K562 (cell line): ENCODE measurements around the gene VWA7. TPM values are rescaled to one million over a fixed set of nuclear protein-coding genes. Genes with fewer than 3 reads are reported as not detected.
A peak's percentile ranks its signal among the peaks of the same experiment; 100 is the strongest.

Experiments
- ATAC-seq: fragments of 200-7000 bp; cut with Tn5 transposase; 3 replicates; pipeline ENCODE4 v1.9.1; 2020; ENCODE audit warnings: moderate library complexity
- BruUV-seq: library from RNA; stranded (reverse); fragments of 400-500 nt; replicated peaks from 2 replicates; lab custom pipeline; 2021; lab: Mats Ljungman, UMichigan
- CTCF ChIA-PET: fragments of 300-600 bp; formaldehyde crosslinking; extraction: SDS; loops from one replicate; lab custom pipeline; 2021; ENCODE audit warnings: low intra/inter-chr PET ratio; lab: Yijun Ruan, JAX
- POLR2A ChIA-PET: fragments of 300-600, 350-650 bp; sonication (Branson Sonifier 250); formaldehyde crosslinking; extraction: SDS; loops from one replicate; lab custom pipeline; 2021; ENCODE audit warnings: antibody characterized with exemption, inconsistent platforms; lab: Yijun Ruan, JAX
- DNase-seq, 4 experiments: peaks; one replicate each; pipeline versions ENCODE4 v3.0.0 to v3.0.0-alpha.2; 2011 to 2018; ENCODE audit warnings: low spot score in 3 of 4, mixed read lengths in 3 of 4; ENCODE audit errors: extremely low read depth in 1 of 4
- FAIRE-seq: peaks from 2 replicates; lab custom pipeline; 2011; peaks lifted over from hg19 to GRCh38; lab: Jason Lieb, UNC
- H2AFZ ChIP-seq: 2 replicates; pipeline ENCODE4 v1.6.0; 2011; ENCODE audit warnings: low read depth, low read length, control low read depth, inconsistent platforms
- H3K27ac ChIP-seq: fragments of 200-600 bp; 3 replicates; pipeline ENCODE4 v1.8.0; 2011; ENCODE audit warnings: low read depth, mild to moderate bottlenecking, control low read depth, inconsistent platforms, low read length, moderate library complexity, mixed read lengths; ENCODE audit errors: extremely low read depth
- H3K27me3 ChIP-seq, 2 experiments: fragments of 300-600 bp in 1 of 2; 2 replicates in 1 of 2; 3 replicates in 1 of 2; pipeline versions ENCODE4 v1.6.0 to v1.8.0; 2011; ENCODE audit warnings: inconsistent platforms in 2 of 2, low read length in 2 of 2, mild to moderate bottlenecking in 1 of 2, mixed read lengths in 1 of 2, moderate library complexity in 1 of 2; ENCODE audit not compliant: control insufficient read depth in 2 of 2, insufficient read depth in 2 of 2
- H3K36me3 ChIP-seq: fragments of 300-600 bp; 3 replicates; pipeline ENCODE4 v1.8.0; 2011; ENCODE audit warnings: mild to moderate bottlenecking, low read length, inconsistent platforms; ENCODE audit not compliant: control insufficient read depth, insufficient read depth
- H3K4me1 ChIP-seq, 2 experiments: fragments of 200-600 bp in 1 of 2; replicated peaks in 1 of 2; 2 replicates in 1 of 2; 3 replicates in 1 of 2; pipeline versions ENCODE4 v1.5.1 to v1.8.0; 2011; ENCODE audit warnings: inconsistent platforms in 2 of 2, low read length in 2 of 2, mild to moderate bottlenecking in 1 of 2, mixed read lengths in 1 of 2, moderate library complexity in 1 of 2; ENCODE audit not compliant: control insufficient read depth in 2 of 2, insufficient read depth in 2 of 2
- H3K4me2 ChIP-seq: 2 replicates; pipeline ENCODE4 v1.6.1; 2011; ENCODE audit warnings: low read length, control low read depth, inconsistent platforms, mixed read lengths; ENCODE audit not compliant: insufficient read depth
- H3K4me3 ChIP-seq: fragments of 200-600 bp; sonication (generic), shearing (Covaris generic); 2 replicates; pipeline ENCODE4 v1.5.1; 2016; ENCODE audit warnings: control low read depth, inconsistent platforms
- H3K79me2 ChIP-seq: fragments of 200-600 bp; 3 replicates; pipeline ENCODE4 v1.8.0; 2011; ENCODE audit warnings: low read length, inconsistent platforms; ENCODE audit not compliant: control insufficient read depth, insufficient read depth
- H3K9ac ChIP-seq, 2 experiments: 2 replicates each; pipeline versions ENCODE4 v1.6.0 to v1.6.1; 2011; ENCODE audit warnings: low read depth in 2 of 2, low read length in 2 of 2, control low read depth in 1 of 2, inconsistent platforms in 1 of 2, mild to moderate bottlenecking in 1 of 2, mixed read lengths in 1 of 2; ENCODE audit not compliant: insufficient read depth in 1 of 2
- H3K9me1 ChIP-seq: one replicate; pipeline ENCODE4 v1.6.0; 2011; ENCODE audit warnings: inconsistent platforms, mild to moderate bottlenecking, low read length, moderate library complexity; ENCODE audit not compliant: control insufficient read depth, insufficient read depth
- H3K9me3 ChIP-seq: replicated peaks from 2 replicates; pipeline ENCODE4 v1.5.1; 2011; ENCODE audit warnings: low read depth, low read length, inconsistent platforms; ENCODE audit not compliant: control insufficient read depth, insufficient read depth
- H4K20me1 ChIP-seq: replicated peaks from 2 replicates; pipeline ENCODE4 v1.6.1; 2011; ENCODE audit warnings: low read length, inconsistent platforms, mixed read lengths; ENCODE audit not compliant: control insufficient read depth, insufficient read depth
- ARID2 ChIP-seq: fragments of 450-650 bp; IDR thresholded peaks from 2 replicates; pipeline ENCODE4 v1.6.1; 2017; ENCODE audit warnings: antibody characterized with exemption, mild to moderate bottlenecking
- ATF4 ChIP-seq: fragments of 450-650 bp; formaldehyde crosslinking; IDR thresholded peaks from 2 replicates; pipeline ENCODE4 v1.4.0; 2022; ENCODE audit warnings: mild to moderate bottlenecking, moderate library complexity
- CC2D1A ChIP-seq: fragments of 450-650 bp; IDR thresholded peaks from 2 replicates; pipeline ENCODE4 v1.6.1; 2017; ENCODE audit warnings: mild to moderate bottlenecking
- EHMT2 ChIP-seq: fragments of 450-650 bp; IDR thresholded peaks from 2 replicates; pipeline ENCODE4 v1.6.1; 2018; ENCODE audit warnings: antibody characterized with exemption
- SPI1 ChIP-seq: IDR thresholded peaks from 2 replicates; pipeline ENCODE4 v1.6.1; 2011; ENCODE audit warnings: low read depth, low read length, control low read depth, borderline replicate concordance
- TOE1 ChIP-seq, 2 experiments: fragments of 450-650 bp in 1 of 2; sonication (generic) in 1 of 2; formaldehyde crosslinking in 1 of 2; IDR thresholded peaks; 2 replicates each; pipeline versions ENCODE4 v1.7.1 to v1.8.0; 2016 to 2022; ENCODE audit warnings: borderline replicate concordance in 2 of 2, mild to moderate bottlenecking in 2 of 2, antibody characterized with exemption in 1 of 2, inconsistent platforms in 1 of 2, low read depth in 1 of 2, missing genetic modification reagents in 1 of 2, moderate library complexity in 1 of 2
- ZBTB33 ChIP-seq: sonication (generic); formaldehyde crosslinking; IDR thresholded peaks from 2 replicates; pipeline ENCODE4 v1.8.1; 2023; ENCODE audit warnings: mild to moderate bottlenecking, missing genetic modification reagents
- ZBTB49 ChIP-seq: sonication (generic); formaldehyde crosslinking; IDR thresholded peaks from 2 replicates; pipeline ENCODE4 v1.8.0; 2022; ENCODE audit warnings: missing genetic modification reagents, mild to moderate bottlenecking, borderline replicate concordance
- ZNF639 ChIP-seq, 2 experiments: fragments of 200-800 bp in 1 of 2; sonication (Bioruptor generic) in 1 of 2; sonication (generic) in 1 of 2; formaldehyde crosslinking in 1 of 2; IDR thresholded peaks in 1 of 2; conservative IDR thresholded peaks in 1 of 2; 2 replicates each; pipeline versions ENCODE4 v1.5.0 to v1.6.1; 2016 to 2020; ENCODE audit warnings: missing compliant biosample characterization in 1 of 2, missing genetic modification characterization in 1 of 2, missing genetic modification reagents in 1 of 2
- WGBS: fragments of 100-300 bp; shearing (Covaris generic); methylation state at CpG from one replicate; pipeline ENCODE4 v1.1.6; 2016; ENCODE audit warnings: low coverage, mixed read lengths; ENCODE audit not compliant: insufficient coverage; ENCODE audit errors: missing lambda C conversion rate; 5-methylcytosine and 5-hydroxymethylcytosine counted together
- in situ Hi-C: fragments of 300-500 bp; cut with MboI; formaldehyde crosslinking; loops from 4 replicates; pipeline ENCODE4 v1.15.0; 2018; ENCODE audit warnings: inconsistent platforms, mixed read lengths
- intact Hi-C: fragments of 100-400 bp; cut with micrococcal nuclease; formaldehyde crosslinking; loops from 2 replicates; pipeline ENCODE4 v1.14.2; 2022
- polyA plus RNA-seq, 8 experiments: library from polyadenylated mRNA; depleted of rRNA in 4 of 8; stranded (reverse) in 5 of 8; unstranded in 3 of 8; fragments of >200 nt; fragmentation: Nextera tagmentation in 2 of 8; fragmentation: Illumina TruSeq in 1 of 8; extraction: Ambion mirVana in 2 of 8; extraction: Trizol in 1 of 8; gene quantifications; 2 replicates each; pipeline versions ENCODE4 v1.2.1 to v1.2.3, GENCODE V29; 2011 to 2014; ENCODE audit warnings: inconsistent platforms in 1 of 8, missing spikeins in 1 of 8
- total RNA-seq, 7 experiments: library from RNA; depleted of rRNA in 6 of 7; stranded (reverse); fragments of >200 nt in 6 of 7; fragmentation: Illumina TruSeq in 2 of 7; extraction: Trizol in 2 of 7; gene quantifications; 2 replicates each; pipeline versions ENCODE4 v1.2.1 to v1.2.3, GENCODE V29; 2011 to 2021; ENCODE audit warnings: low replicate concordance in 1 of 7

VWA7 gene
- total and polyA plus RNA-seq, 9 of the 15 experiments (the other 6 are each of a cell fraction or from before 2014, with no cell fraction given): 0.18 to 2.9 (median 0.95) TPM

GRCh38 chr6:31768363-31769257, 8.5 kb downstream of the VWA7 start:
- H3K79me2 ChIP-seq: no peaks in the 10 kb centered on the region
- peaks cover 21 to 65% of the 10 kb centered on the region in 2 experiments; a peak in 4 of 5 replicates for H3K4me1 ChIP-seq
- no TSS peak for BruUV-seq
- H3K27me3 ChIP-seq: no peaks in the 10 kb centered on the region
- no peak for FAIRE-seq
- WGBS: 72% methylated on average over 18 of the region's 18 CpGs
- no peak for ATAC-seq
- H3K9me1 ChIP-seq: peaks cover 4% of the 10 kb centered on the region
- no peaks in the 10 kb centered on the region for H4K20me1 ChIP-seq
- ChIA-PET CTCF (interaction anchor here (1.2 to 2.9 kb wide), 3 partner anchors 39 to 88 kb away, joined by 3 to 35 read pairs (median 18); partner anchors contain the start of genes DDAH2 and LY6G5C), POLR2A (interaction anchor here (0.6 to 5.9 kb wide), 19 partner anchors 9 to 116 kb away, joined by 3 to 75 read pairs (median 6); partner anchors contain the start of genes BAG6, GPANK1, HSPA1B and MSH5)
- no peaks in the 10 kb centered on the region for H3K9me3 ChIP-seq
- DNase-seq: no peak
- peaks cover 8% of the 10 kb centered on the region; the same call in 2 of the 3 replicates for H3K36me3 ChIP-seq
- peak overlapping the region in 1 of 2 experiments; percentile 67; a peak in 1 of 4 replicates for H3K9ac ChIP-seq
- in situ Hi-C loops: loop anchor here (5.0 kb wide), 1 partner anchor 81 kb away; no protein-coding TSS in a partner anchor
- peak overlapping the region; percentile 73 for H2AFZ ChIP-seq
- H3K4me2 ChIP-seq: no peak overlapping the region; the same call in 1 of the 2 replicates
- H3K4me3 ChIP-seq: no peak overlapping the region
- no peak overlapping the region for H3K27ac ChIP-seq
- intact Hi-C loops: loop anchor here (1.0 kb wide), 2 partner anchors 39 to 88 kb away; partner anchors contain the start of gene DDAH2
- TF ChIP-seq ARID2 (no peak), ZNF639 (CRISPR knock-in tag; conservative IDR thresholded peaks at IDR 0.05 in 1 of 2, IDR thresholded peaks at IDR 0.05 in 1 of 2) (no peak), CC2D1A (peak; percentile 42; the same call in 1 of the 2 replicates), ATF4 (CRISPR knock-in tag) (0 out of 2 replicates have a peak, but pooled peaks have one; percentile 16), SPI1 (0 out of 2 replicates have a peak, but pooled peaks have one; percentile 18), ZBTB33 (CRISPR knock-in tag) (peak; percentile 78; the same call in 1 of the 2 replicates), ZBTB49 (CRISPR knock-in tag) (no peak), TOE1 (IDR thresholded peaks at IDR 0.05; ENCODE audit: borderline replicate concordance) (no peak), TOE1 (CRISPR knock-in tag; IDR thresholded peaks at IDR 0.05; ENCODE audit: borderline replicate concordance, low read depth) (0 out of 2 replicates have a peak, but pooled peaks have one; percentile 83), EHMT2 (0 out of 2 replicates have a peak, but pooled peaks have one; percentile 7)
